Gastroesophageal sphincter (tissue), 3 donors: ENCODE measurements around the gene PIP5KL1.

ENCODE experiments used
- CTCF ChIP-seq, 4 experiments: fragments of 200-600 bp in 2 of 4; fragments of 450-650 bp in 2 of 4; sonication (generic) in 1 of 4; IDR thresholded peaks; one replicate each; pipeline ENCODE4 v1.5.1; 2017 to 2019; ENCODE audit warnings: antibody characterized with exemption in 4 of 4, mild to moderate bottlenecking in 2 of 4, moderate library complexity in 2 of 4
- POLR2A ChIP-seq, 2 donors: fragments of 450-650 bp; IDR thresholded peaks; one replicate each; pipeline ENCODE4 v1.6.1; 2017; ENCODE audit warnings: antibody characterized with exemption in 2 of 2, mild to moderate bottlenecking in 2 of 2, moderate library complexity in 1 of 2
- POLR2AphosphoS5 ChIP-seq: sonication (generic); formaldehyde crosslinking; IDR thresholded peaks from one replicate; pipeline ENCODE4 v1.6.1; 2017; ENCODE audit warnings: antibody characterized with exemption

- TF ChIP-seq POLR2A (IDR thresholded peaks at IDR 0.05) (no peak), CTCF (IDR thresholded peaks at IDR 0.05) (no peak), POLR2AphosphoS5 (no peak)
These were observed 7.5 kb downstream of the PIP5KL1 start for GRCh38 chr9:127923046-127923445.
